HEK293T (cell line): ENCODE data around the gene FMNL1.

ENCODE experiments used
- ARNT ChIP-seq: fragments of 450-650 bp; IDR thresholded peaks from 2 replicates; pipeline ENCODE4 v1.6.1; 2017; ENCODE audit warnings: mild to moderate bottlenecking
- BHLHE40 ChIP-seq: fragments of 450-650 bp; IDR thresholded peaks from 2 replicates; pipeline ENCODE4 v1.6.1; 2016; ENCODE audit warnings: mild to moderate bottlenecking, moderate library complexity, borderline replicate concordance
- ELF4 ChIP-seq: fragments of 450-650 bp; IDR thresholded peaks from 2 replicates; pipeline ENCODE4 v1.6.1; 2017; ENCODE audit warnings: antibody characterized with exemption
- FOXK2 ChIP-seq: fragments of 450-650 bp; IDR thresholded peaks from 2 replicates; pipeline ENCODE4 v1.6.1; 2016; ENCODE audit warnings: mild to moderate bottlenecking
- FOXM1 ChIP-seq: fragments of 450-650 bp; IDR thresholded peaks from 2 replicates; pipeline ENCODE4 v1.6.1; 2017; ENCODE audit warnings: mild to moderate bottlenecking, borderline replicate concordance
- HDGF ChIP-seq: fragments of 450-650 bp; IDR thresholded peaks from 2 replicates; pipeline ENCODE4 v1.6.1; 2017; ENCODE audit warnings: antibody characterized with exemption, borderline replicate concordance
- LEF1 ChIP-seq: fragments of 450-650 bp; IDR thresholded peaks from 2 replicates; pipeline ENCODE4 v1.6.1; 2017; ENCODE audit warnings: mild to moderate bottlenecking, borderline replicate concordance
- SP1 ChIP-seq: fragments of 450-650 bp; IDR thresholded peaks from 2 replicates; pipeline ENCODE4 v1.6.1; 2017
- ZNF384 ChIP-seq: fragments of 450-650 bp; IDR thresholded peaks from 2 replicates; pipeline ENCODE4 v1.6.1; 2016
- TF ChIP-seq, protein P1 (sequence below): fragments of 450-650 bp; IDR thresholded peaks from 2 replicates; pipeline ENCODE4 v1.6.1; 2016

DNA sequence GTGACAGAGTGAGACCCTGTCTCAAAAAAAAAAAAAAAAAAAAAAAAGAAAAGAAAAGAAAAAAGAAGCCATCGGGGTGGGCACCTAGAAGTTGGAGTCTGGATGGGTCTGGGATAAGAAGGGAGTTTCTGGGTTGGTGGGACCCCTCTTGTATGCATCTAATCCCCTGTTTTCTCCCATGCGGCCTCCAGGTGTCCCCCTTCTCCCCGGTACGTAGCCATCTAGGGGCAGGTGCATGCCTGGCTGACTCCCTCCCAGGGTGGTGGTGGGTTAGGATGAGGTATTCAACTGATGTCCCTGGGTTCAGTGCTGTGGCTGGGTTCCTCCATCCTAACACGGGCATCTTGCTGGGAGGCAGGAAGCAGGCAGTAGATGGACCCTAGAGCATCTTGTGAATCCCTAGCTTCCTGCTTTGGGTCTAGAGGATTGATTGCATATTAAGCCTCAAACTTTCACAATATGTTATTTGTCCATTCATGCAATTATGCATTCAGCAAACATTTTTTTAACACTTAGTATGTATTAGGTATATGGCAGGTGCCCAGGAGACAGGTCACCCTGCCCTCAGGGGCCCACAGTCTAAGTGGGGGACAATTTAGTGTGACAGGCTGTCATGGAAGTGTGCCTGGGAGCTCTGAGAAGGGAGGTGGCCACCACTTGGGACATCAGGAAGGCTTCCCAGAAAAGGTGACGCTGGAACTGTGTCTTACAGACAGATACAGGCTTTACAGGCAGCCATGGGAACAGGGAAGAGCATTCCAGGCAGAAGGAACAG lies 13.1 kb downstream of the FMNL1 start:
- TF ChIP-seq, protein P1, sequence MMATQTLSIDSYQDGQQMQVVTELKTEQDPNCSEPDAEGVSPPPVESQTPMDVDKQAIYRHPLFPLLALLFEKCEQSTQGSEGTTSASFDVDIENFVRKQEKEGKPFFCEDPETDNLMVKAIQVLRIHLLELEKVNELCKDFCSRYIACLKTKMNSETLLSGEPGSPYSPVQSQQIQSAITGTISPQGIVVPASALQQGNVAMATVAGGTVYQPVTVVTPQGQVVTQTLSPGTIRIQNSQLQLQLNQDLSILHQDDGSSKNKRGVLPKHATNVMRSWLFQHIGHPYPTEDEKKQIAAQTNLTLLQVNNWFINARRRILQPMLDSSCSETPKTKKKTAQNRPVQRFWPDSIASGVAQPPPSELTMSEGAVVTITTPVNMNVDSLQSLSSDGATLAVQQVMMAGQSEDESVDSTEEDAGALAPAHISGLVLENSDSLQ, result no peak
- TF ChIP-seq SP1 (no peak), FOXK2 (no peak), ELF4 (no peak), HDGF (no peak), FOXM1 (no peak), ZNF384 (no peak), LEF1 (no peak), BHLHE40 (no peak), ARNT (no peak)
